Adrenal gland (tissue), 12 donors: ENCODE data around the gene NVL. TPM values are rescaled to one million over a fixed set of nuclear protein-coding genes. Genes with fewer than 3 reads are reported as not detected.
A peak's percentile ranks its signal among the peaks of the same experiment; 100 is the strongest.

Experiments
- DNase-seq, 7 donors: peaks; one replicate each; pipeline ENCODE4 v3.0.0-alpha.2; 2019 to 2020
- H3K27ac ChIP-seq, 5 donors: fragments of 200-600 bp; sonication (generic) in 4 of 5; 1 replicate in 3 of 5; 2 replicates in 2 of 5; pipeline versions ENCODE4 v1.5.1 to v1.8.0; 2016 to 2020; ENCODE audit warnings: mild to moderate bottlenecking in 1 of 5
- H3K27me3 ChIP-seq: fragments of 200-600 bp; 2 replicates; pipeline ENCODE4 v1.8.0; 2021
- H3K36me3 ChIP-seq, 2 donors: fragments of 200-600 bp; replicated peaks in 1 of 2; 1 replicate in 1 of 2; 2 replicates in 1 of 2; pipeline versions ENCODE4 v1.5.1 to v1.8.0; 2018 to 2022
- H3K4me1 ChIP-seq, 2 donors: fragments of 200-600 bp; replicated peaks in 1 of 2; 1 replicate in 1 of 2; 2 replicates in 1 of 2; pipeline versions ENCODE4 v1.5.1 to v1.8.0; 2018 to 2021
- H3K4me3 ChIP-seq, 4 donors: fragments of 200-600 bp; sonication (generic) in 3 of 4; one replicate each; pipeline ENCODE4 v1.5.1; 2016 to 2018
- H3K9me3 ChIP-seq, 3 donors: fragments of 200-600 bp; sonication (generic) in 1 of 3; replicated peaks in 1 of 3; 1 replicate in 2 of 3; 2 replicates in 1 of 3; pipeline versions ENCODE4 v1.5.1 to v1.8.0; 2016 to 2021
- CTCF ChIP-seq, 6 experiments: fragments of 450-650 bp in 4 of 6; fragments of 200-600 bp in 2 of 6; sonication (generic) in 1 of 6; IDR thresholded peaks; 1 replicate in 5 of 6; 2 replicates in 1 of 6; pipeline versions ENCODE4 v1.5.1 to v1.8.0; 2016 to 2021; ENCODE audit warnings: antibody characterized with exemption in 6 of 6, mild to moderate bottlenecking in 2 of 6, moderate library complexity in 1 of 6
- POLR2A ChIP-seq, 2 donors: fragments of 450-650 bp; IDR thresholded peaks; one replicate each; pipeline ENCODE4 v1.6.1; 2017; ENCODE audit warnings: antibody characterized with exemption in 2 of 2, mild to moderate bottlenecking in 2 of 2, moderate library complexity in 1 of 2
- WGBS, 4 donors: extraction: QIAGEN DNeasy Blood & Tissue Kit in 2 of 4; methylation state at CpG; one replicate each; pipeline versions ENCODE4 v1.1.5 to v1.1.7; 2013 to 2017; 5-methylcytosine and 5-hydroxymethylcytosine counted together
- intact Hi-C, 2 donors: fragments of 100-400 bp; cut with DNase I; formaldehyde crosslinking; loops; one replicate each; pipeline versions ENCODE4 v1.14.1 to v1.15.0; 2022 to 2023
- polyA plus RNA-seq, 3 donors: library from polyadenylated mRNA; stranded (reverse); fragments of 200-250 nt in 2 of 3; fragments of 350-450 nt in 1 of 3; fragmentation: Illumina TruSeq in 1 of 3; extraction: RNeasy Lipid Tissue Mini Kit (QIAGEN cat#74804) in 1 of 3; gene quantifications; one replicate each; pipeline ENCODE4 v1.2.3, GENCODE V29; 2013 to 2014
- total RNA-seq, 9 donors: library from RNA; depleted of rRNA in 4 of 9; stranded (reverse); fragments of >200 nt in 4 of 9; fragments of 120-200 nt in 1 of 9; fragmentation: NEBNext Ultra II Directional in 1 of 9; extraction: Animal tissue kit (Norgen Biotek cat#: 25700) in 1 of 9; gene quantifications; one replicate each; pipeline versions ENCODE4 v1.1.0 to v1.2.4, GENCODE V29; 2013 to 2023
- donor health status: healthy with polysubstance abuse.
- donor health status: Bipolar disorder and iron deficiency.
- donor health status: DM: yes; HTN: yes; CAD: no.
- donor health status: DM: no; HTN: no; CAD: no.
- donor health status: DM: no; HTN: no; CAD: no.
- donor health status: DM: yes; HTN: yes; CAD: no.

NVL gene
- total and polyA plus RNA-seq, 12 donors = 12.0 to 77.0 (median 20.9) TPM

- no peaks in the 10 kb centered on the region for H3K27me3 ChIP-seq
- 64 to 74% (median 69%) methylated on average over 2 to 4 of the region's 4 CpGs for WGBS, 4 donors
- TF ChIP-seq POLR2A (IDR thresholded peaks at IDR 0.05) (no peak), CTCF (IDR thresholded peaks at IDR 0.05) (no peak)
- intact Hi-C loops = no loop called here
- no peaks in the 10 kb centered on the region for H3K36me3 ChIP-seq
- H3K4me1 ChIP-seq = peaks cover under 1 to 8% of the 10 kb centered on the region in 2 donors
- no peak for DNase-seq
- H3K9me3 ChIP-seq = peaks cover 0 to 10% (median 0%) of the 10 kb centered on the region in 3 donors
- no peak overlapping the region for H3K4me3 ChIP-seq
- no peak overlapping the region for H3K27ac ChIP-seq
Measured at GRCh38 chr1:224339442-224340033, 9.6 kb upstream of the NVL start.

- peaks cover 5 to 12% of the 10 kb centered on the region in 2 donors for H3K4me1 ChIP-seq
- peaks cover 0 to under 1% (median 0%) of the 10 kb centered on the region in 3 donors for H3K9me3 ChIP-seq
- intact Hi-C loops = no loop called here
- no peaks in the 10 kb centered on the region for H3K36me3 ChIP-seq
- TF ChIP-seq CTCF (IDR thresholded peaks at IDR 0.05) = no peak
- no peak for TF ChIP-seq POLR2A (IDR thresholded peaks at IDR 0.05)
- 79 to 98% (median 91%) methylated on average over 4 of the region's 4 CpGs for WGBS, 4 donors
- H3K27me3 ChIP-seq = no peaks in the 10 kb centered on the region
- no peak overlapping the region for H3K27ac ChIP-seq
- H3K4me3 ChIP-seq = no peak overlapping the region
- DNase-seq = no peak
Measured at GRCh38 chr1:224338150-224338838, 8.3 kb upstream of the NVL start.

GRCh38 chr1:224333939-224334786 is 4.2 kb upstream of the NVL start:
- peak in 1 of 7 donors; percentile 8 for DNase-seq
- intact Hi-C loops = loop anchor here in 1 of 2 donors (5.0 kb wide), 1 partner anchor 217 kb away; no protein-coding TSS in a partner anchor
- WGBS, 4 donors = 30 to 37% (median 33%) methylated on average over 5 of the region's 5 CpGs
- Histone ChIP-seq H3K4me3 (no peak overlapping the region), H3K4me1 (peaks cover 11 to 16% of the 10 kb centered on the region in 2 donors), H3K9me3 (no peaks in the 10 kb centered on the region), H3K27me3 (no peaks in the 10 kb centered on the region), H3K36me3 (no peaks in the 10 kb centered on the region), H3K27ac (no peak overlapping the region)
- TF ChIP-seq POLR2A (IDR thresholded peaks at IDR 0.05) (no peak), CTCF (IDR thresholded peaks at IDR 0.05) (no peak)
